HT-29 (cell line): Measurements from ENCODE around the gene MLH3. TPM values are rescaled to one million over a fixed set of nuclear protein-coding genes. Genes with fewer than 3 reads are reported as not detected.

Source experiments
- DNase-seq: peaks from one replicate; pipeline ENCODE4 v3.0.0-alpha.2; 2015; ENCODE audit warnings: low spot score
- total RNA-seq: library from RNA; depleted of rRNA; stranded (reverse); fragments of >200 nt; shearing (Covaris generic); gene quantifications from 2 replicates; pipeline ENCODE4 v1.2.3, GENCODE V29; 2014

Gene MLH3
- total RNA-seq, 1 experiment from 2014 or later, result 3.5 TPM

- no peak for DNase-seq
Measured at GRCh38 chr14:74985028-74985310, 66.3 kb downstream of the MLH3 start.

GRCh38 chr14:74984236-74985027 is 66.8 kb downstream of the MLH3 start:
- no peak for DNase-seq

DNA sequence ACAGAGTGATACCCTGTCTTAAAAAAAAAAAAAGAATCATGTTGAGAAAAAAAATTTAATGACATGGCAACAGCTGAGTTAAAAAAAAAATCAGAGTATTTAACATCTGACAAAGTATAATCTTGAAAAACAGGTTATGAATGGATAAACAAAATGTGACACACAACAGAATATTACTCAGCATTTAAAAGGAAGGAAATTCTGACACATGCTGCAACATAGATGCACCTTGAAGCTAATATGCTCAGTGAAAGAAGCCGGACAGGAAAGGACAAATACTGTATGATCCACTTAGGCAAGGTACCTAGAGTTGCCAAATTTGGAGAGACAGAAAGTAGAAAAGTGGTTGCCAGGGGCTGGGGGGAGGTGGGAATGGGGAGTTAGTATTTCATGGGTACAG is 67.9 kb downstream of the MLH3 start:
- DNase-seq, result no peak

- no peak for DNase-seq
Measured at GRCh38 chr14:74982661-74983060, 68.6 kb downstream of the MLH3 start.

GRCh38 chr14:74981833-74982232 is 69.4 kb downstream of the MLH3 start:
- no peak for DNase-seq

DNA sequence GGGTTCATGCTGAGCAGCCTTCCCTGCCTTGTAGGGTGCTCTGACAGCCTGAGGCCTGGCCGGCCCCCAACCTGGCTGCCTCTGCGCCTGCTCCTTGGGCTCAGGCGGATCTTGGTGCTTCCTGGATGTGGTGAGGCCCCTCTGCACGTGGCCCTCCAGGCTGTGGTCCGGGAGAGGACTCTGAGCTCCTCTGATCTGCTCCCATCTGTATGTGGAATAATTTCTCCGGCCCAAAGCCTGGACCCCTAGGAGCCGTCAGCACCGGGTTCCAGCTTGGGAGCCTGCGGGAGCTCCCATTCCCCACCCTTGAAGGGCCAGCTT is 69.8 kb downstream of the MLH3 start:
- DNase-seq, result no peak

- no peak for DNase-seq
Measured at GRCh38 chr14:74980731-74981461, 70.4 kb downstream of the MLH3 start.

- DNase-seq, result no peak
Measured at GRCh38 chr14:74980398-74980730, 70.9 kb downstream of the MLH3 start.

GRCh38 chr14:74979442-74980397 is 71.5 kb downstream of the MLH3 start:
- no peak for DNase-seq

DNA sequence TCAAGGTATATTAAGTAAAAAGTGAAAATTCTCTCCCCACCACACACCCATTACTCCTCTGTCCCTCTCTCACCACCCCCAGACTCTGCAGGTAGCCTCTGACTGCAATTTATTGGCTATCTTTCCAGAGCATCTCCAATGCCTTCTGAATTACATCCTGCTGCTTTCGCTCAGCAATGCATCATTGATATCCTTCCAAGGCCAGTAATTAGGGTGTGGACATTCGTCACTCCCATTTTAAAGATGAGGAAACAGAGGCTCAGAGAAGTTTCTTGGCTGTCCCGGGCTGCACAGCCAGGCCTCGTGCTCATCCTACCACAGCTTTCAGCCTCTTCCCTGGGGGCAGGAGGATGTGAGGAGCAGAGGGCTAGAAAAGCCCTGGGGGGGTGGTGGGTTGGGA is 72.2 kb downstream of the MLH3 start:
- DNase-seq, result no peak

DNA sequence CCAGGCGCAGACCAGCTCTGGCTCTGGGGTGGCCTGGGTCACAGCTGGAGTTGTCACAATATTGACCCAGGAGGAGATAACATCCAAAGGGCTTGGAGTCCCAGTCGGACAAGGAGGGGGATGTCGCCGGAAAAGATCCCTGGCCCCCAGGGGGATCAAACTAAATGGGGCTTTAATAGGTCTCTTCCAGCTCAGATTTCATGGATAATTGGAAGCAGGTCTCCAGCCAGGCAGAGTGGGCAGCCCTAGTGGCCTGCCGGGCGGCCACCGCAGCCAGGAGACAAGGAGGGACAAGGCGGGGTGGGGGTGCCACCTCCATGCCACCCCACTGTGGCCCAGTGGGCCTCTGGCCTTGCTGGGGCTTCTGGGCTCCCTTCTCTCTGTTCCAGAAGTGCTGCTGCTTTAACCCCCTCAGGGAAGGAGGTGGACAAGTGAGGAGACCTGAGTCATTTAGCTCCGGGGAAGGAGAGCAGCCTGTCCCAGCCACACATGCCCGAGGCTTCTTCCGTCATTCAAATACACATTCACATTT is 72.8 kb downstream of the MLH3 start:
- no peak for DNase-seq

DNA sequence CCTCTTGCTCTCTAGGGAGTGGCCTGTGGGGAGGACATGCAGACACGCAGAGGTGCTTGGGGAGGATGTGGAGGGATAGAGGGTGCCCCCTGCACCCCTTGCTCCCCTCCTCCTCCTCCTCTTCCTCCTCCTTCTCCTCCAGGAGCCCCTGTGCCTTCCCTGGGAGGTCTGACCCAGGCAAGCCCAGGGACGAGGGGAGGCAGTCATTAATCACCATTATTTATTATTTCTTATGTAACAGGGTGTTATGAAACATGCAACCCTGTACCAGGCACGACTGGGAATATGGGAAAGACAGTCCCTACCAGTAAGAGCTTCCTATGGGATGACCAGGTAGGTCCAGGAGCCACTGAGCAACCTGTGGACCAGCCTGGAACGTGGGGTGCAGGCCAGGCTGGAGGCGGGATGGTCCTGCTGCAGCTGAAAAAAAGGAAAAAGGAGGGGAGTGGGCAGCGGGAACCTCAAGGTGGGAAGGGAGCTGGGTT is 73.3 kb downstream of the MLH3 start:
- DNase-seq, result no peak

GRCh38 chr14:74977164-74977900 is 73.9 kb downstream of the MLH3 start:
- no peak for DNase-seq

DNA sequence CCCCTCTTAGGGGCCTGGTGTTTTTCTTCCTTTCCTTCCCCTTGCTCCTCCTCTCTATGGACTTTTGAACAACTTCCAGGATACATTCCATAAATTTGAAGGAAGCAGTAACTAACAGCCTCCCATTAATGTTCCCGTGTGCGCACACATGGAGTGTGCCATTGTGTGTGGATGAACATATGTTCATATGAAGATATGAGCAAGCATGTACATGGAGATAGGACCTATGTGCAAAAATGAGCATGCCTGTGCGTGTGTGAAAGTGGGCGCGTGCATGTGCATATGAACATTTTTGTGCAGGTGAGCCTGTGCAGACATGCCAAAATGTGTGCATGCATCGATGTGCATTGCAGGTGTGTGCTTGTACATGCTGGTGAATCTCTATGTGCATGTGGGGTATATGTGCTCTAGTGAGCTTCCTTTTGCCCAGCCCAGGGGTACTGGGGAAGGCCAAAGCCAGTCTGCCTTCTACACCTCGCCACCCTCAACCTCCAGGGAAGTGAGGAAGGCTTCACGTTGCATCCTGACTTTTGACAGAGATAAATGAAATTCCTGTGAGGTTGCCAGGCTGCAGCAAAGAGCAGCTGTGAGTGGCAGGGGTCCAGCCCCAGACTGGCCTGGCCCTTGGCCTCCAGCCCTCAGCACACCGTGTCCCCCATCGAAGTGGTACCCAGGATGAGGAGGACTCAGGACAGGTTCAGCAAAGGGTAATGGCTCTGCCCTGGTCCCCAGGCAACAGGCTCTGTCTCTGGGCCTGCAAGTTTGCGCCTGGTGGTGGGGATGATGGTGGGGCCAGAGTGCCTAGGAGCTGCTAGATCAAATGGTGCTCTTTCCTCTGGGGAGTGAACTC is 74.8 kb downstream of the MLH3 start:
- DNase-seq, result no peak

GRCh38 chr14:74975059-74975810 is 76.0 kb downstream of the MLH3 start:
- no peak for DNase-seq

GRCh38 chr14:74974364-74975058 is 76.8 kb downstream of the MLH3 start:
- DNase-seq, result no peak

GRCh38 chr14:74973905-74974363 is 77.3 kb downstream of the MLH3 start:
- DNase-seq, result no peak

DNA sequence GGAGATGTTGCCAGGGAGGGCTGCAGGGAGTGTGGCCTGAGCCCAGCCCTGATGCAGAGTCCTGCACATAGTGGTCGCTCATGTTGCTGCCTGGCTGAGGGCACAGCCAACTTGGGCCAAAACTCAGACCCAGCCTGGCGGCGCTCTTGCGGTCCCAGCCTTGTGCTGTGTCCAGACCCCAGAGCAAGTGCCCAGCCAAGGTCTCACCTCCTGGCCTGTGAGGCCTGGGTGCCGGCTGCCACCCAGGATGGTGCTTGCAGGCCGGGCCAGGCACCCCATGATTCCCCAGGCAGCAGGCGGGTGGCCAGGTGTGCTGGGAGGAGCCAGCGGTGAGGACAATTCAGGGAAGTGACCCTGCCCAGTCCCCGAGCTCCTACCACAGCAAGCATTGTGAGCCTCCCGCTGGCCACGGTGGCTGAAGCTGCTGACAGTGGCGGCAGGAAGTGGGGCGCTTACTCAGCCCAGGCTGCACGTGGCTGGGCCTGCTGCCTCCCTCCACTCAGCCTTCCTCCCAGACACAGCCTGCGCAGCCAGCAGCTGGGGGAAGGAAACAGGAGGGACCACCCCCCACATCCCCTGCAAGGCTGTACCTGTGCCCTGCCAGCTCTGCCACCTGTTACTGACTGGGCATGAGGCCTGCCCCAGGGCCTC is 78.1 kb downstream of the MLH3 start:
- DNase-seq, result no peak
